OCI-LY1 (cell line): Measurements from ENCODE around the gene CACHD1.

Experiments used
- H2AFZ ChIP-seq: fragments of 200-600 bp; sonication (generic), shearing (Covaris generic); 2 replicates; pipeline ENCODE4 v1.6.0; 2014; ENCODE audit warnings: antibody characterized with exemption, mild to moderate bottlenecking, low read length
- H3F3A ChIP-seq: fragments of 200-600 bp; sonication (generic), shearing (Covaris generic); 2 replicates; pipeline ENCODE4 v1.6.0; 2014; ENCODE audit warnings: mild to moderate bottlenecking, antibody characterized with exemption, low read length, moderate library complexity; ENCODE audit not compliant: insufficient read depth
- H3K27ac ChIP-seq: fragments of 200-600 bp; sonication (generic); 2 replicates; pipeline ENCODE4 v1.5.1; 2014; ENCODE audit warnings: low read length, mixed run types, mild to moderate bottlenecking, low read depth; ENCODE audit not compliant: poor library complexity, severe bottlenecking
- H3K27me3 ChIP-seq: fragments of 200-600 bp; sonication (generic); 2 replicates; pipeline ENCODE4 v1.6.0; 2014; ENCODE audit warnings: antibody characterized with exemption, mild to moderate bottlenecking, low read length, moderate library complexity; ENCODE audit not compliant: insufficient read depth
- H3K36me3 ChIP-seq: fragments of 200-600 bp; sonication (generic); 2 replicates; pipeline ENCODE4 v1.6.1; 2014; ENCODE audit warnings: mild to moderate bottlenecking, antibody characterized with exemption, low read length, moderate library complexity, mixed read lengths; ENCODE audit not compliant: insufficient read depth
- H3K4me1 ChIP-seq: fragments of 200-600 bp; sonication (generic); 2 replicates; pipeline ENCODE4 v1.5.1; 2014; ENCODE audit warnings: mild to moderate bottlenecking, low read length, moderate library complexity; ENCODE audit not compliant: insufficient read depth, severe bottlenecking
- H3K4me2 ChIP-seq: fragments of 200-600 bp; sonication (generic), shearing (Covaris generic); 2 replicates; pipeline ENCODE4 v1.6.1; 2014; ENCODE audit warnings: low read length
- H3K4me3 ChIP-seq: fragments of 200-600 bp; sonication (generic); 2 replicates; pipeline ENCODE4 v1.5.1; 2014; ENCODE audit warnings: low read length, low read depth, mild to moderate bottlenecking, mixed read lengths; ENCODE audit not compliant: poor library complexity, severe bottlenecking
- H3K79me2 ChIP-seq: fragments of 200-600 bp; shearing (Covaris generic); 2 replicates; pipeline ENCODE4 v1.6.1; 2016; ENCODE audit warnings: mixed run types, low read length, mixed read lengths; ENCODE audit not compliant: insufficient read depth
- H3K9ac ChIP-seq: fragments of 200-600 bp; sonication (generic), shearing (Covaris generic); 2 replicates; pipeline ENCODE4 v1.6.1; 2014; ENCODE audit warnings: mild to moderate bottlenecking, low read length, mixed read lengths
- H3K9me2 ChIP-seq: fragments of 200-600 bp; sonication (generic), shearing (Covaris generic); 2 replicates; pipeline ENCODE4 v1.6.1; 2014; ENCODE audit warnings: low read depth, mild to moderate bottlenecking, low read length, mixed read lengths
- H3K9me3 ChIP-seq: fragments of 200-600 bp; shearing (Covaris generic); 2 replicates; pipeline ENCODE4 v1.6.1; 2014; ENCODE audit warnings: low read length, mixed read lengths
- H4K20me1 ChIP-seq: fragments of 200-600 bp; sonication (generic), shearing (Covaris generic); 2 replicates; pipeline ENCODE4 v1.6.0; 2016; ENCODE audit warnings: mild to moderate bottlenecking, low read length; ENCODE audit not compliant: insufficient read depth
- CTCF ChIP-seq: fragments of 200-600 bp; sonication (generic), shearing (Covaris generic); IDR thresholded peaks from 2 replicates; pipeline ENCODE4 v1.5.1; 2017; ENCODE audit warnings: mild to moderate bottlenecking, antibody characterized with exemption, low read length, moderate library complexity, mixed read lengths
- EZH2 ChIP-seq: fragments of 200-600 bp; sonication (generic), shearing (Covaris generic); IDR thresholded peaks from 2 replicates; pipeline ENCODE4 v1.8.0; 2017; ENCODE audit warnings: borderline replicate concordance, mixed run types, mild to moderate bottlenecking, antibody characterized with exemption, low read length, moderate library complexity, mixed read lengths

The CACHD1 gene

GRCh38 chr1:64705591-64705990 is 235.7 kb downstream of the CACHD1 start:
- Histone ChIP-seq H3K9me2 (no peaks in the 10 kb centered on the region), H3K36me3 (no peaks in the 10 kb centered on the region), H3K9me3 (no peaks in the 10 kb centered on the region), H3F3A (no peaks in the 10 kb centered on the region), H2AFZ (no peak overlapping the region), H3K27me3 (no peaks in the 10 kb centered on the region), H3K27ac (no peak overlapping the region), H3K4me3 (no peak overlapping the region), H3K4me1 (no peaks in the 10 kb centered on the region), H3K9ac (no peak overlapping the region), H3K79me2 (no peaks in the 10 kb centered on the region), H3K4me2 (no peak overlapping the region), H4K20me1 (no peaks in the 10 kb centered on the region)
- no peak for TF ChIP-seq EZH2
- no peak for TF ChIP-seq CTCF

- H3K9ac ChIP-seq = no peak overlapping the region
- no peaks in the 10 kb centered on the region for H3K9me3 ChIP-seq
- no peaks in the 10 kb centered on the region for H3K27me3 ChIP-seq
- H3K9me2 ChIP-seq = no peaks in the 10 kb centered on the region
- H3K27ac ChIP-seq = no peak overlapping the region
- H3K4me2 ChIP-seq = no peak overlapping the region
- no peaks in the 10 kb centered on the region for H3K36me3 ChIP-seq
- no peak overlapping the region for H3K4me3 ChIP-seq
- H3K79me2 ChIP-seq = no peaks in the 10 kb centered on the region
- no peaks in the 10 kb centered on the region for H3K4me1 ChIP-seq
- no peak overlapping the region for H2AFZ ChIP-seq
- H3F3A ChIP-seq = no peaks in the 10 kb centered on the region
- TF ChIP-seq EZH2 = no peak
- no peaks in the 10 kb centered on the region for H4K20me1 ChIP-seq
Measured at GRCh38 chr1:64711266-64711665, 241.3 kb downstream of the CACHD1 start.

- Histone ChIP-seq H3K9me3 (no peaks in the 10 kb centered on the region), H3K9me2 (no peaks in the 10 kb centered on the region), H3K27me3 (no peaks in the 10 kb centered on the region), H4K20me1 (no peaks in the 10 kb centered on the region), H3K36me3 (no peaks in the 10 kb centered on the region), H3K9ac (no peak overlapping the region), H3K4me1 (no peaks in the 10 kb centered on the region), H3F3A (no peaks in the 10 kb centered on the region), H2AFZ (no peak overlapping the region), H3K27ac (no peak overlapping the region), H3K79me2 (no peaks in the 10 kb centered on the region), H3K4me2 (no peak overlapping the region), H3K4me3 (no peak overlapping the region)
- no peak for TF ChIP-seq CTCF
- no peak for TF ChIP-seq EZH2
Measured at GRCh38 chr1:64712049-64712448, 242.1 kb downstream of the CACHD1 start.

- Histone ChIP-seq H3K27ac (no peak overlapping the region), H3K4me1 (no peaks in the 10 kb centered on the region), H3K9me3 (no peaks in the 10 kb centered on the region), H2AFZ (no peak overlapping the region), H3K79me2 (no peaks in the 10 kb centered on the region), H3K4me2 (no peak overlapping the region), H3K9me2 (no peaks in the 10 kb centered on the region), H4K20me1 (no peaks in the 10 kb centered on the region), H3K27me3 (no peaks in the 10 kb centered on the region), H3K4me3 (no peak overlapping the region), H3F3A (no peaks in the 10 kb centered on the region), H3K36me3 (no peaks in the 10 kb centered on the region), H3K9ac (no peak overlapping the region)
- TF ChIP-seq CTCF = no peak
- TF ChIP-seq EZH2 = no peak
Measured at GRCh38 chr1:64715186-64715585, 245.3 kb downstream of the CACHD1 start.
